WI38 (cell line): ENCODE data around the gene CDR2L.

Experiments used
- H3K4me3 ChIP-seq: 2 replicates; pipeline ENCODE4 v1.5.1; 2011; ENCODE audit warnings: low read depth, mild to moderate bottlenecking, control low read depth, low read length
- CTCF ChIP-seq: IDR thresholded peaks from 2 replicates; pipeline ENCODE4 v1.5.1; 2012; ENCODE audit warnings: low read depth, mild to moderate bottlenecking, control low read depth, low read length

CDR2L gene

DNA sequence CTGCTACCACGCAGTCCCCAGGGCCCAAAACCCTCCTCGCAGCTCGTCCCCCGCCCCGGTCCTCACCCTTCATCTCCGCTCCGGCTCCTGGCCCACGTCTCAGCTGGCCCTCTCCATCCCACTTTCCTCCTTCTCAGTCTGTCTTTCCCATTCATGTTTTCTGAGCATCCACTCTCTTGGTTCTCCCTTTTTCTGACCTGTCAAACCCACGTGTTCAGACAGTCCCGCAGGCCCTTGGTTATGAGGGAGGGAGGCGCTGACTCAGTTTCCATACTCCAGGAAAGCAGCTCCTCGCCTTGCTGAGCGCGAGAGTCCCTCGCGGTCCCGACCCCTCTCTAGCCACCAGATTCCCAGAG is 14.5 kb upstream of the CDR2L start:
- no peak for TF ChIP-seq CTCF
- H3K4me3 ChIP-seq, result no peak overlapping the region

DNA sequence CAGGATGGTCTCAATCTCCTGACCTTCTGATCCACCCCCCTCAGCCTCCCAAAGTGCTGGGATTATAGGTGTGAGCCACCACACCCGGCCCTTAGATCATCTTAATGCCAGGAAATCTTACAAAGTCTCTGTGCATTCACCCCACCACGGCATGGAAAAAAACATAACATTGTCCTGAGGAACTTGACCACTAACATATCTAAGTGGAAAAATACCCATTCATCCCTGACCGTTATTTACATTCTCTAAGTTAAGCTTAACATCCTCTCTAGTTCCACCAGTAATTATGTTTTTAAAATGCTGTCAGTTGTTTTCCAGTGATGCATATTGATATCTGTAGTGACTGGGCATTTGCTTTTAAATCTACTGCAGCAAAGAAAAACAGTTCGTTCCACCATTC is 11.5 kb upstream of the CDR2L start:
- TF ChIP-seq CTCF, result no peak
- H3K4me3 ChIP-seq, result no peak overlapping the region

- no peak for TF ChIP-seq CTCF
- no peak overlapping the region for H3K4me3 ChIP-seq
Observed at GRCh38 chr17:74977802-74978201, 9.6 kb upstream of the CDR2L start.

DNA sequence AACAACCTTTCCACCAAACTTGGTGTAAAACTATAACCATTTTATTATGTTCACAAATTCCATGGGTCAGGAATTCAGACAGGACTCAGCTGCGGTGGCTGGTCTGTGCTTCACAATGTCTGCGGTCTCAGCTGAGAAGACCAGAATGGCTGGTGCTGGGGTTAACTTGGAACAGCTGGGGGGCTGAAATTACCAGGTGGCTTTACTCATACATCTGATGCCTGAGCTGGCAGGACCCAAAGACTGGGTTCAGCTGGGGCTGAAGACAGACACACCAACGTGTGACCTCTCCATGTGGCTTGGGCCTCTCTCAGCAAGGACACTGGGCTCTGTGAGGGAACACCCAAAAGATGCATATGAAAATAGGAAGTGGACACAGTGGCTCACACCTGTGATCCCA is 9.2 kb upstream of the CDR2L start:
- TF ChIP-seq CTCF, result no peak
- no peak overlapping the region for H3K4me3 ChIP-seq

DNA sequence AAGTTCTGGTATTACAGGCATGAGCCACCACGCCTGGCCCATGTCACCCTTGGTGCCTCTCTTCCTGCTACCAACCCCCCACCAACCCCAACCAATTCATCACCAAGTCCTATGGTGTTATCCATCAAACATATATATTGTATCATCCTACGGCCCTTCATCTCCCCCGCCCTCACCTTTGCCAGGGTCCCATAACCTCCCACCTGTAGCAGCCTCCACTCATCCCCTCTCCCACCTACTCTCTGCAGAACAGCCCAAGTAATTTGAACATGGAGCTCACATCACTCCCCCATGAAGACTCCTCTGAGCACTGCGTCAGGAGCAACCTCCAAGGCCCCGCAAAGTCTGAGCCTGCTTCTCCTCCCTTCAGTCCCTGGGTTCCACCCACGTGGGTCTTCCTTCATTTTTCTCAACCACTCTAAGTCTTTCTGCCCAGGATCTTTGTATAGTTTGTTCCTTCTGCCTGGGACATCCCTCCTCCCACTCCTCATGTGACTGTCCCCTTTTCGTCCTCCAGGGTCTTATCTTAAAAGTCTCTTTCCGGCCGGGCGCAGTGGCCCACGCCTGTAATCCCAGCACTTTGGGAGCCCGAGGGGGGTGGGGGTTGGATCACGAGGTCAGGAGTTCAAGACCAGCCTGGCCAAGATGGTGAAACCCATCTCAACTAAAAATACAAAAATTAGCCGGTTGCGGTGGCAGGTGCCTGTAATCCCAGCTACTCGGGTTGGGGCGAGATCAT is 7.9 kb upstream of the CDR2L start:
- TF ChIP-seq CTCF, result no peak
- H3K4me3 ChIP-seq, result no peak overlapping the region

- peak overlapping the region; percentile 66 for H3K4me3 ChIP-seq
- TF ChIP-seq CTCF, result no peak
Observed at GRCh38 chr17:74981318-74981978, 6.0 kb upstream of the CDR2L start.

DNA sequence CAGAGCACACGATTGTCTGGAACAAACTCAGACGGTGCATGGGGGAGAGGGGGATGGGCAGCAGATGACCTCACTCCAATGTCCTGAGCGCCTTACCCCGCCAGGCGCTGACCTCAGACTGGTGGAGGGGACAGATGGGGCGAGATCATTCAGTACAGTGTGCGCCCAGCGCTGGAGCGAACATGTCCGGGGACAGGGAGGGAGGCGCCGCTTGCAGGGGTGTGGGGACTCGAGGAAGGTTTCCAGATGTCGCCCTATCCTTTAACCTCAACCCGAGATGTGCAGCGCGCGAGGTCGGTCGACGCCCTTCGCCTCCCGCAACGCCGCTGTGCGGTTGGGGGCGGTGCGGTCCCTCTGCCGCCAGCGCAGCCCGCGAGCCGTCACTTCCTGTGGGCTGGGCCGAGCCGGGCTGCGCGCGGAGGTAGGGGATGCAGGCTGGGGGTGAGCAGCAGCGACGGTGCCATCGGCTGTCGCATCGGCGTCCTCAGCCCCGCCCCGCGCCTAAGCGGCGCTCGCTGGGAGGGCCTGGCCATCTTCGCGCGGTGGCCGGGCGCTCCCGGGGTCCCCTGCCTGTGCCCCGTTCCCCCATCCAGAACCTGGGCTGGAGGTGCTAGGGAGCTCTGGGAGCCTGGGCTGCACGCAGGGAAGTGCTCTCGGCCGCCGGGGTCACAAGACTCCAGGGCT is 5.3 kb upstream of the CDR2L start:
- peak overlapping the region; percentile 66 for H3K4me3 ChIP-seq
- TF ChIP-seq CTCF, result no peak

GRCh38 chr17:74982663-74983313 is 4.6 kb upstream of the CDR2L start:
- peak overlapping the region; percentile 66 for H3K4me3 ChIP-seq
